Measurements from ENCODE around the gene GBP2.
A peak's percentile ranks its signal among the peaks of the same experiment; 100 is the strongest.

The GBP2 gene

DNA sequence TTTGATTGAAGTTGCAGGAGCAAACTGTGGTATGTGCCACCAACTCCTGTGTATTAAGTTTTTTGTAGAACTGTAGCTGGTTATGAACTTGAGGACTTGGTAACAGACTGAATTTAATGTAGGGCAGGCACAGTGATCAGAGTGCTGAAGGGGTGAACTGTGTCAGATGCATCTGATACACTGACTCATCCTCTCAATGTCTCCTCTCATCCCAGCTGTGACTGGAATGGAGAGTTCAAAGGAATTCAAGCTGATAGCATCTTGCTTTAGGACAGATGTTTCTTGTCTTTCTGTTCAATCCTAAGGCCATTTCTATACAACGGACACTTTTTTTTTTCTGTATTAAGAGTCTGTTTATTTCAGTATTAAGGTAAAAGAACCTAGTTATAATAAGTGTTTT, 36.0 kb downstream of the GBP2 start:
- ATAC-seq = peak; percentile 40; the same call in 1 of the 3 replicates
- no peak for TF ChIP-seq BACH2 (CRISPR knock-in tag; IDR thresholded peaks at IDR 0.05; ENCODE audit: borderline replicate concordance)
- TF ChIP-seq CSRNP3 (CRISPR knock-in tag; IDR thresholded peaks at IDR 0.05) = no peak
- no peak for TF ChIP-seq ISL1 (CRISPR knock-in tag; IDR thresholded peaks at IDR 0.05)
- TF ChIP-seq, protein P1, sequence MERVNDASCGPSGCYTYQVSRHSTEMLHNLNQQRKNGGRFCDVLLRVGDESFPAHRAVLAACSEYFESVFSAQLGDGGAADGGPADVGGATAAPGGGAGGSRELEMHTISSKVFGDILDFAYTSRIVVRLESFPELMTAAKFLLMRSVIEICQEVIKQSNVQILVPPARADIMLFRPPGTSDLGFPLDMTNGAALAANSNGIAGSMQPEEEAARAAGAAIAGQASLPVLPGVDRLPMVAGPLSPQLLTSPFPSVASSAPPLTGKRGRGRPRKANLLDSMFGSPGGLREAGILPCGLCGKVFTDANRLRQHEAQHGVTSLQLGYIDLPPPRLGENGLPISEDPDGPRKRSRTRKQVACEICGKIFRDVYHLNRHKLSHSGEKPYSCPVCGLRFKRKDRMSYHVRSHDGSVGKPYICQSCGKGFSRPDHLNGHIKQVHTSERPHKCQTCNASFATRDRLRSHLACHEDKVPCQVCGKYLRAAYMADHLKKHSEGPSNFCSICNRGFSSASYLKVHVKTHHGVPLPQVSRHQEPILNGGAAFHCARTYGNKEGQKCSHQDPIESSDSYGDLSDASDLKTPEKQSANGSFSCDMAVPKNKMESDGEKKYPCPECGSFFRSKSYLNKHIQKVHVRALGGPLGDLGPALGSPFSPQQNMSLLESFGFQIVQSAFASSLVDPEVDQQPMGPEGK (CRISPR knock-in tag; IDR thresholded peaks at IDR 0.05; ENCODE audit: borderline replicate concordance) = no peak
- no peak for TF ChIP-seq ZFP30 (CRISPR knock-in tag; IDR thresholded peaks at IDR 0.05)

- no peak for ATAC-seq
Observed at GRCh38 chr1:89088572-89088971, 37.3 kb downstream of the GBP2 start.

DNA sequence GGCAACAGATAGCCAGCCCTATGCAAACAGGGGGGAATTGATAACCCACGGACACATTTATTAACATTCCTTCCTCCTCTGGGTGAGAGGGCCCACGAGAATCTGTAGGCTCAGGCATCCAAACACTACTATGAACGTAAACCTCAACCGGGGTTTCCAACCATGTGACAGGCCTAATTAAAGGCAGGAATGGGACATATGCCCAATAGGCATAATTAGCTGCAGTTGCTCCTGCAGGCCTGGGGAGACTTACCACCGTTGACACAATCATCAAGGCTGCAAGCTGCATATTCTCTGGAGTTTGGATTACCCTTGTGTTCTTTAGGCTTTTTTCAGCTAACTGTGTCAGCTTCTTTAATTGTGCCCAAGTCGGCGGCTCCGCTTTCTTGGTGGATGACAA, 38.7 kb downstream of the GBP2 start:
- TF ChIP-seq TOX (CRISPR knock-in tag; IDR thresholded peaks at IDR 0.05; ENCODE audit: borderline replicate concordance) = no peak
- no peak for TF ChIP-seq CSDC2 (CRISPR knock-in tag; IDR thresholded peaks at IDR 0.05)
- TF ChIP-seq, protein P2, sequence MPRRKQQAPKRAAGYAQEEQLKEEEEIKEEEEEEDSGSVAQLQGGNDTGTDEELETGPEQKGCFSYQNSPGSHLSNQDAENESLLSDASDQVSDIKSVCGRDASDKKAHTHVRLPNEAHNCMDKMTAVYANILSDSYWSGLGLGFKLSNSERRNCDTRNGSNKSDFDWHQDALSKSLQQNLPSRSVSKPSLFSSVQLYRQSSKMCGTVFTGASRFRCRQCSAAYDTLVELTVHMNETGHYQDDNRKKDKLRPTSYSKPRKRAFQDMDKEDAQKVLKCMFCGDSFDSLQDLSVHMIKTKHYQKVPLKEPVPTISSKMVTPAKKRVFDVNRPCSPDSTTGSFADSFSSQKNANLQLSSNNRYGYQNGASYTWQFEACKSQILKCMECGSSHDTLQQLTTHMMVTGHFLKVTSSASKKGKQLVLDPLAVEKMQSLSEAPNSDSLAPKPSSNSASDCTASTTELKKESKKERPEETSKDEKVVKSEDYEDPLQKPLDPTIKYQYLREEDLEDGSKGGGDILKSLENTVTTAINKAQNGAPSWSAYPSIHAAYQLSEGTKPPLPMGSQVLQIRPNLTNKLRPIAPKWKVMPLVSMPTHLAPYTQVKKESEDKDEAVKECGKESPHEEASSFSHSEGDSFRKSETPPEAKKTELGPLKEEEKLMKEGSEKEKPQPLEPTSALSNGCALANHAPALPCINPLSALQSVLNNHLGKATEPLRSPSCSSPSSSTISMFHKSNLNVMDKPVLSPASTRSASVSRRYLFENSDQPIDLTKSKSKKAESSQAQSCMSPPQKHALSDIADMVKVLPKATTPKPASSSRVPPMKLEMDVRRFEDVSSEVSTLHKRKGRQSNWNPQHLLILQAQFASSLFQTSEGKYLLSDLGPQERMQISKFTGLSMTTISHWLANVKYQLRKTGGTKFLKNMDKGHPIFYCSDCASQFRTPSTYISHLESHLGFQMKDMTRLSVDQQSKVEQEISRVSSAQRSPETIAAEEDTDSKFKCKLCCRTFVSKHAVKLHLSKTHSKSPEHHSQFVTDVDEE (CRISPR knock-in tag; IDR thresholded peaks at IDR 0.05) = no peak
- no peak for TF ChIP-seq ZNF8 (CRISPR knock-in tag; IDR thresholded peaks at IDR 0.05)
- no peak for ATAC-seq

More at GRCh38 chr1:89088572-89088971, 37.3 kb downstream of the GBP2 start:
- TF ChIP-seq CREB5 (CRISPR knock-in tag; IDR thresholded peaks at IDR 0.05; ENCODE audit: low read depth) = no peak
- TF ChIP-seq TCF4 (CRISPR knock-in tag; IDR thresholded peaks at IDR 0.05; ENCODE audit: borderline replicate concordance) = no peak
- TF ChIP-seq, protein P1 (CRISPR knock-in tag; IDR thresholded peaks at IDR 0.05; ENCODE audit: borderline replicate concordance) = no peak
- no peak for TF ChIP-seq GLIS3 (CRISPR knock-in tag; IDR thresholded peaks at IDR 0.05)
- no peak for TF ChIP-seq CSDC2 (CRISPR knock-in tag; IDR thresholded peaks at IDR 0.05)
- no peak for TF ChIP-seq RARB (CRISPR knock-in tag; IDR thresholded peaks at IDR 0.05)
- no peak for TF ChIP-seq BACH2 (CRISPR knock-in tag; IDR thresholded peaks at IDR 0.05; ENCODE audit: borderline replicate concordance)
- TF ChIP-seq ZFP3 (CRISPR knock-in tag; IDR thresholded peaks at IDR 0.05) = no peak
- TF ChIP-seq ZNF8 (CRISPR knock-in tag; IDR thresholded peaks at IDR 0.05) = no peak
- no peak for TF ChIP-seq ZC3H10 (CRISPR knock-in tag; IDR thresholded peaks at IDR 0.05)
- TF ChIP-seq, protein P2 (CRISPR knock-in tag; IDR thresholded peaks at IDR 0.05) = no peak
- TF ChIP-seq ZNF565 (CRISPR knock-in tag; conservative IDR thresholded peaks at IDR 0.05; ENCODE audit: low read depth) = no peak
- no peak for TF ChIP-seq SNAI2 (CRISPR knock-in tag; IDR thresholded peaks at IDR 0.05)

Measured in SK-N-SH treated with all-trans-retinoic acid at 6 μM for 48 hours (cell line).